GM15510 (cell line): ENCODE measurements around the gene RAD51B.

Experiments
- POLR2A ChIP-seq: IDR thresholded peaks from 3 replicates; pipeline ENCODE4 v1.6.1; 2011; ENCODE audit warnings: borderline replicate concordance; ENCODE audit not compliant: insufficient read length; ENCODE audit errors: extremely low read depth

The RAD51B gene

GRCh38 chr14:68081489-68081888 is 261.9 kb downstream of the RAD51B start:
- TF ChIP-seq POLR2A = no peak

- TF ChIP-seq POLR2A = no peak
Observed at GRCh38 chr14:68082698-68083291, 263.2 kb downstream of the RAD51B start.

- no peak for TF ChIP-seq POLR2A
Observed at GRCh38 chr14:68084256-68084655, 264.7 kb downstream of the RAD51B start.

GRCh38 chr14:68085742-68086141 is 266.2 kb downstream of the RAD51B start:
- TF ChIP-seq POLR2A = no peak

GRCh38 chr14:68088451-68088854 is 268.9 kb downstream of the RAD51B start:
- TF ChIP-seq POLR2A = no peak

GRCh38 chr14:68089146-68089731 is 269.7 kb downstream of the RAD51B start:
- TF ChIP-seq POLR2A = no peak

GRCh38 chr14:68094158-68094557 is 274.6 kb downstream of the RAD51B start:
- TF ChIP-seq POLR2A = no peak

- TF ChIP-seq POLR2A = no peak
Observed at GRCh38 chr14:68094752-68095151, 275.2 kb downstream of the RAD51B start.

- TF ChIP-seq POLR2A = no peak
Observed at GRCh38 chr14:68097727-68098126, 278.1 kb downstream of the RAD51B start.

- no peak for TF ChIP-seq POLR2A
Observed at GRCh38 chr14:68098834-68099233, 279.3 kb downstream of the RAD51B start.

- TF ChIP-seq POLR2A = no peak
Observed at GRCh38 chr14:68099495-68100045, 280.0 kb downstream of the RAD51B start.

GRCh38 chr14:68103853-68104252 is 284.3 kb downstream of the RAD51B start:
- TF ChIP-seq POLR2A = no peak

GRCh38 chr14:68104518-68104917 is 284.9 kb downstream of the RAD51B start:
- TF ChIP-seq POLR2A = no peak

GRCh38 chr14:68105816-68106215 is 286.2 kb downstream of the RAD51B start:
- TF ChIP-seq POLR2A = no peak

GRCh38 chr14:68106456-68106855 is 286.9 kb downstream of the RAD51B start:
- TF ChIP-seq POLR2A = no peak

- no peak for TF ChIP-seq POLR2A
Observed at GRCh38 chr14:68106905-68107304, 287.3 kb downstream of the RAD51B start.

GRCh38 chr14:68109132-68109900 is 289.7 kb downstream of the RAD51B start:
- no peak for TF ChIP-seq POLR2A
